SK-N-MC (cell line): ENCODE measurements around the gene TRAF7.
"Not testable (repeated sequence)": the region's sequence is repeated elsewhere in the genome, so short reads cannot be mapped to it uniquely, and the experiment has no call there.

Experiments used
- EZH2 ChIP-seq: fragments of 200-600 bp; sonication (generic); IDR thresholded peaks from one replicate; pipeline ENCODE4 v1.6.1; 2017; ENCODE audit warnings: antibody characterized with exemption
- POLR2AphosphoS5 ChIP-seq: IDR thresholded peaks from 2 replicates; pipeline ENCODE4 v1.6.1; 2012; ENCODE audit warnings: mild to moderate bottlenecking, low read depth, low read length, borderline replicate concordance

- TF ChIP-seq POLR2AphosphoS5, EZH2: not testable (repeated sequence)
Observed at GRCh38 chr16:2109872-2110271, 45.7 kb upstream of the TRAF7 start.
